ENCODE measurements around the gene BRK1. TPM values are rescaled to one million over a fixed set of nuclear protein-coding genes. Genes with fewer than 3 reads are reported as not detected.
"Not testable (repeated sequence)": the region's sequence is repeated elsewhere in the genome, so short reads cannot be mapped to it uniquely, and the experiment has no call there.

Gene BRK1
- total RNA-seq, 1 donor from 2014 or later = 113 TPM

DNA sequence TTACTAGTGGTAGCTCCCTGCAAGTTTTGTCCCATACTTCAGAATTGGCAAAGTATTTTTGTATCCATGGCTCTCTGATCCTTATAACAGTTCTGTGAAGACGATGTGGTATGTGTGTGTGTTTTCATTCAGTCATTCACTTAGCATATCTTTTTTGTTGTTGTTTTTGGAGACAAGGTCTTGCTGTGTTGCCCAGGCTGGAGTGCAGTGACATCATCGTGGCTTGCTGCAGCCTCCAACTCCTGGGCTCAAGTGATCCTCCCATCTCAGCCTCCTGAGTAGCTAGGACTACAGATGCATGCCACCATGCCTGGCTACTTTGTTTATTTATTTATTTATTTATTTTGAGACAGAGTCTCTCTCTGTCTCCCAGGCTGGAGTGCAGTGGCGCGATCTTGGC, 60.7 kb downstream of the BRK1 start:
- not testable (repeated sequence) for DNase-seq (ENCODE audit: low read depth in 2 of 2)

Other genes with a start within 250 kb of the BRK1 start
- not detected in 2 replicates for gene CIDEC, start 235.4 kb upstream of the BRK1 start, total RNA-seq
- gene JAGN1, start 225.1 kb upstream of the BRK1 start, total RNA-seq = 25.1 and 28.8 TPM in 2 replicates
- under 0.01 TPM in 2 replicates for gene IL17RE, start 212.8 kb upstream of the BRK1 start, total RNA-seq
- 11.5 and 17.4 TPM in 2 replicates for gene IL17RC, start 198.6 kb upstream of the BRK1 start, total RNA-seq
- gene CRELD1, start 181.8 kb upstream of the BRK1 start, total RNA-seq = 19.8 and 60.9 TPM in 2 replicates
- 0.44 and 0.60 TPM in 2 replicates for gene PRRT3, start 163.3 kb upstream of the BRK1 start, total RNA-seq
- gene EMC3, start 128.8 kb upstream of the BRK1 start, total RNA-seq = 35.3 and 59.5 TPM in 2 replicates
- 5.8 and 11.6 TPM in 2 replicates for gene FANCD2, start 89.2 kb upstream of the BRK1 start, total RNA-seq
- gene FANCD2OS, start 7.4 kb upstream of the BRK1 start, total RNA-seq = not detected in 2 replicates
- gene VHL, start 26.1 kb downstream of the BRK1 start, total RNA-seq = 28.8 and 39.3 TPM in 2 replicates
- gene IRAK2, start 49.2 kb downstream of the BRK1 start, total RNA-seq = 23.5 and 27.0 TPM in 2 replicates
- 7.2 and 8.9 TPM in 2 replicates for gene TATDN2, start 132.8 kb downstream of the BRK1 start, total RNA-seq
- 0.40 and 0.65 TPM in 2 replicates for gene GHRL, start 177.3 kb downstream of the BRK1 start, total RNA-seq
- gene SEC13, start 205.4 kb downstream of the BRK1 start, total RNA-seq = 250 and 335 TPM in 2 replicates